CD4-positive, alpha-beta T cell (primary cell): ENCODE measurements around the gene SRPRA. TPM values are rescaled to one million over a fixed set of nuclear protein-coding genes. Genes with fewer than 3 reads are reported as not detected.

Source experiments
- ATAC-seq: fragments of 200-7000 bp; cut with Tn5 transposase; one replicate; pipeline ENCODE4 v1.10.0; 2022; ENCODE audit warnings: mild to moderate bottlenecking; ENCODE audit not compliant: poor library complexity
- CTCF ChIA-PET: fragments of 350-600 bp; sonication (Branson Sonifier 250); formaldehyde crosslinking; loops from one replicate; lab custom pipeline; 2021; ENCODE audit warnings: antibody characterized with exemption, inconsistent platforms; lab: Charles Lee
- POLR2A ChIA-PET: fragments of 350-600 bp; sonication (Branson Sonifier 250); formaldehyde crosslinking; loops from one replicate; lab custom pipeline; 2021; ENCODE audit warnings: antibody characterized with exemption, inconsistent platforms; lab: Charles Lee
- DNase-seq, 14 experiments: peaks; one replicate each; pipeline ENCODE4 v3.0.0-alpha.2; 2013 to 2020; ENCODE audit warnings: mixed read lengths in 2 of 14
- H3K27ac ChIP-seq, 2 donors: one replicate each; pipeline versions ENCODE4 v1.5.1 to v1.7.0; 2013; ENCODE audit warnings: low read length in 2 of 2, low read depth in 1 of 2, mild to moderate bottlenecking in 1 of 2
- H3K27me3 ChIP-seq, 2 experiments: 1 replicate in 1 of 2; 2 replicates in 1 of 2; pipeline versions ENCODE4 v1.6.1 to v1.7.0; 2013; ENCODE audit warnings: low read length in 2 of 2, control low read depth in 1 of 2, mild to moderate bottlenecking in 1 of 2, moderate library complexity in 1 of 2; ENCODE audit not compliant: insufficient read depth in 2 of 2, control insufficient read depth in 1 of 2
- H3K36me3 ChIP-seq: one replicate; pipeline ENCODE4 v1.6.1; 2013; ENCODE audit warnings: low read length, control low read depth; ENCODE audit not compliant: insufficient read depth
- H3K4me1 ChIP-seq: one replicate; pipeline ENCODE4 v1.6.1; 2013; ENCODE audit warnings: low read length, control low read depth; ENCODE audit not compliant: insufficient read depth
- H3K4me3 ChIP-seq: one replicate; pipeline ENCODE4 v1.5.1; 2013; ENCODE audit warnings: mild to moderate bottlenecking, low read length, moderate library complexity
- H3K9me3 ChIP-seq, 2 experiments: 1 replicate in 1 of 2; 2 replicates in 1 of 2; pipeline versions ENCODE4 v1.6.1 to v1.7.0; 2013; ENCODE audit warnings: low read length in 2 of 2, mild to moderate bottlenecking in 2 of 2, control low read depth in 1 of 2, moderate library complexity in 1 of 2; ENCODE audit not compliant: control insufficient read depth in 1 of 2, insufficient read depth in 1 of 2
- H3K27ac Mint-ChIP-seq: one replicate; pipeline ENCODE4 v1.8.0; 2020; ENCODE audit warnings: mixed read lengths
- H3K27me3 Mint-ChIP-seq: one replicate; pipeline ENCODE4 v1.8.0; 2021; ENCODE audit warnings: mixed read lengths
- H3K36me3 Mint-ChIP-seq: one replicate; pipeline ENCODE4 v1.8.0; 2021; ENCODE audit warnings: low read depth, mixed read lengths
- H3K4me1 Mint-ChIP-seq: one replicate; pipeline ENCODE4 v1.8.0; 2021; ENCODE audit warnings: low read depth, mixed read lengths
- H3K4me3 Mint-ChIP-seq: one replicate; pipeline ENCODE4 v1.8.0; 2020; ENCODE audit warnings: mild to moderate bottlenecking, mixed read lengths
- H3K9me3 Mint-ChIP-seq: one replicate; pipeline ENCODE4 v1.8.0; 2020; ENCODE audit warnings: mixed read lengths
- intact Hi-C, 2 experiments: fragments of 100-400 bp; cut with DNase I in 1 of 2; cut with micrococcal nuclease in 1 of 2; formaldehyde crosslinking; loops; one replicate each; pipeline versions ENCODE4 v1.15.1 to v1.9.0; 2023 to 2025; cut with DNase I, micrococcal nuclease
- total RNA-seq, 174 experiments: library from RNA in 2 of 174; stranded (reverse) in 2 of 174; gene quantifications; one replicate each; pipeline ENCODE4 v1.2.3 and lab custom pipeline; 2021 to 2026
- TF ChIP-seq, protein P1 (sequence below): fragments of 200-600 bp; IDR thresholded peaks from one replicate; pipeline ENCODE4 v1.8.0; 2022; ENCODE audit warnings: antibody characterized with exemption, mild to moderate bottlenecking

Gene SRPRA
- total RNA-seq, 2 experiments from 2014 or later, result 198 to 206 TPM

DNA sequence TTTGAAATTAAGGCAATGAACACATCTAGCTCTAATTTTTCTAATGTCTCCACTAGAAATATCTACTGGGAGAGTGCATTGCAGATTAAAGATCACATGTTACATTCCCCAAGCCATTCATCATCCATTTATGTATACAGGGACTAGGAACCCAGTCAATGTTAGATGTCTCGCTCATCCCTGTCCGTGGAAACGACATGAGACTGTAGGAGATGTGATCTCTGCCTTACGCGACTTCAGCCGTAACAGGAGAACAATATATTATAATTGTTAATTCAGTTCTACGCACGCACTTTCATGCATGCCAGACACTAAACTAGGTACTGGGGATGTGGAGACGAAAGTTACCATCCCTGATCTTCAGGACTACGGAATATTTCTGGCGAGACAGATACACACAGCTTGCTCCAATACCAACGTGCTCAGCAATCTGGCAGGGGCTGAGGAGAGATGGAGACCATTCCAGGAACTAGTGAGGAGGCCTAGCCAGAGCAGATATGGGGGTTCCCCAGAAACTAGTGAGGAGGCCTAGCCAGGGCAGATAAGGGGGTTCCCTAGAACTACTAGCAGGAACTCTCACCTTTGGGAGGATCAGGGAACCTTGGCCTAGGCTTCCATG, 35.9 kb upstream of the SRPRA start:
- H3K9me3 Mint-ChIP-seq, result no peaks in the 10 kb centered on the region
- Histone ChIP-seq H3K27me3 (no peaks in the 10 kb centered on the region), H3K36me3 (peaks cover 15% of the 10 kb centered on the region), H3K9me3 (no peaks in the 10 kb centered on the region), H3K4me1 (peaks cover 39% of the 10 kb centered on the region), H3K4me3 (peak overlapping the region; percentile 91), H3K27ac (peak overlapping the region; percentile 51 to 89)
- intact Hi-C loops, result loop anchor here (1.0 to 5.0 kb wide), 3 partner anchors 36 to 92 kb away; partner anchors contain the start of genes SRPRA (in 2 of the 2), FAM118B (in 1 of the 2), FOXRED1 (in 1 of the 2) and RPUSD4 (in 1 of the 2)
- H3K36me3 Mint-ChIP-seq, result peaks cover 42% of the 10 kb centered on the region
- H3K4me3 Mint-ChIP-seq, result peak overlapping the region; percentile 87
- peak overlapping the region; percentile 85 for H3K27ac Mint-ChIP-seq
- ATAC-seq (no peak), DNase-seq (peak in 2 of 14 experiments; percentile 44 to 51)
- no peaks in the 10 kb centered on the region for H3K27me3 Mint-ChIP-seq
- TF ChIP-seq, protein P1, sequence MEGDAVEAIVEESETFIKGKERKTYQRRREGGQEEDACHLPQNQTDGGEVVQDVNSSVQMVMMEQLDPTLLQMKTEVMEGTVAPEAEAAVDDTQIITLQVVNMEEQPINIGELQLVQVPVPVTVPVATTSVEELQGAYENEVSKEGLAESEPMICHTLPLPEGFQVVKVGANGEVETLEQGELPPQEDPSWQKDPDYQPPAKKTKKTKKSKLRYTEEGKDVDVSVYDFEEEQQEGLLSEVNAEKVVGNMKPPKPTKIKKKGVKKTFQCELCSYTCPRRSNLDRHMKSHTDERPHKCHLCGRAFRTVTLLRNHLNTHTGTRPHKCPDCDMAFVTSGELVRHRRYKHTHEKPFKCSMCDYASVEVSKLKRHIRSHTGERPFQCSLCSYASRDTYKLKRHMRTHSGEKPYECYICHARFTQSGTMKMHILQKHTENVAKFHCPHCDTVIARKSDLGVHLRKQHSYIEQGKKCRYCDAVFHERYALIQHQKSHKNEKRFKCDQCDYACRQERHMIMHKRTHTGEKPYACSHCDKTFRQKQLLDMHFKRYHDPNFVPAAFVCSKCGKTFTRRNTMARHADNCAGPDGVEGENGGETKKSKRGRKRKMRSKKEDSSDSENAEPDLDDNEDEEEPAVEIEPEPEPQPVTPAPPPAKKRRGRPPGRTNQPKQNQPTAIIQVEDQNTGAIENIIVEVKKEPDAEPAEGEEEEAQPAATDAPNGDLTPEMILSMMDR, result no peak
- ChIA-PET CTCF (interaction anchor here (0.6 to 1.3 kb wide), 2 partner anchors 35 to 90 kb away, joined by 3 to 4 read pairs; no protein-coding TSS in a partner anchor), POLR2A (interaction anchor here (0.6 to 3.0 kb wide), 12 partner anchors 9 to 402 kb away, joined by 3 to 34 read pairs (median 4); partner anchors contain the start of genes FAM118B, FOXRED1, PUS3 and RPUSD4)
- H3K4me1 Mint-ChIP-seq, result peaks cover 47% of the 10 kb centered on the region

DNA sequence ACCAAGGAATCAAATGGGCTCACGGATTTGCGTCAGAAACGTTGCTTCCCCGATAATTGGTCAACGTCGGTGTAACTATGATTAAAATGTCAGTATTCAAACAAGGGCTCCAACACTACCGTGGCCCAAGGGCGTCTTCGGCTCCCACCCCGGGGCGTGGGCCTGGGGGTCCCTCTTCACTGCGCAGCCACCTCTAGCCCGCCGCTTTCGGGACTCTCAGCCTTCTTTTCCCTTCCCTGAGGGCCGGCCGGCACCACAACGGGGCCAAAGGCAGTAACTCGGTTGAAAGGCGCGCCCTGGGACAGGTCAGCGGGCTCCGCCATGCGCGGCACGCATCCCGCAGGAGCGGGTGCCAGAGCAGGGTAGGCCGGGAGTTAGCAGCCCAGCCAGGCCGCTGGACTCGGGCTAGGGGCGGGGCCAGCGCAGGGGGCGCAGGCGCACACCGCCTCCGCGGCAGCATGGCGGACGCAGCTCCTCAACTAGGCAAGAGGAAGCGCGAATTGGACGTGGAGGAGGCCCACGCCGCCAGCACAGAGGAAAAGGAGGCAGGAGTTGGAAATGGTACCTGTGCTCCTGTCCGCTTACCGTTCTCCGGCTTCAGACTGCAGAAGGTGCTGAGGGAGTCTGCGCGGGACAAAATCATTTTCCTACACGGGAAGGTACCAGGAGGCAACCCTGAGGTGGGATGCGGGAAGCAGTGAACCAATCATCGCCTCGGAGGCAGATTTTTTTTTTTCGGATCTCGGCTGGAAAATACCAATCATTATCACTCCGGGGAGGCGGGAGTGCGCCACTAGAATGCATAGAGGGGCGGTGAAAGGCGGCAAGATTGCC, 35.1 kb upstream of the SRPRA start, which contains the start of gene DCPS:
Gene DCPS, plus strand, starts transcription at position 438 of the 834 bp plus-strand sequence. Its CDS starts 21 bp downstream, at position 459.
- POLR2A ChIA-PET, result interaction anchor here (0.6 to 3.0 kb wide), 13 partner anchors 10 to 416 kb away, joined by 3 to 34 read pairs (median 4); partner anchors contain the start of genes FAM118B, FOXRED1, HYLS1 and PUS3
- TF ChIP-seq, protein P1, result no peak
- Histone ChIP-seq H3K4me3 (peak within 1 kb of the TSS; percentile 91), H3K4me1 (peaks cover 39% of the 10 kb centered on the region), H3K36me3 (peaks cover 10% of the 10 kb centered on the region), H3K27me3 (no peaks in the 10 kb centered on the region), H3K9me3 (no peaks in the 10 kb centered on the region), H3K27ac (peak within 1 kb of the TSS; percentile 89 to 91)
- DNase-seq (peak; percentile 71 to 93 (median 83)), ATAC-seq (peak; percentile 98)
- Mint-ChIP-seq H3K4me1 (peaks cover 43% of the 10 kb centered on the region), H3K36me3 (peaks cover 40% of the 10 kb centered on the region), H3K9me3 (no peaks in the 10 kb centered on the region), H3K4me3 (peak within 1 kb of the TSS; percentile 87), H3K27me3 (no peaks in the 10 kb centered on the region), H3K27ac (peak within 1 kb of the TSS; percentile 85)
- CTCF ChIA-PET, result interaction anchor here (0.6 to 1.3 kb wide), 2 partner anchors 34 to 89 kb away, joined by 3 to 4 read pairs; no protein-coding TSS in a partner anchor
- intact Hi-C loops, result loop anchor here (1.0 to 5.0 kb wide), 4 partner anchors 19 to 92 kb away; partner anchors contain the start of genes SRPRA (in 2 of the 2), FAM118B (in 1 of the 2), FOXRED1 (in 1 of the 2) and RPUSD4 (in 1 of the 2)

DNA sequence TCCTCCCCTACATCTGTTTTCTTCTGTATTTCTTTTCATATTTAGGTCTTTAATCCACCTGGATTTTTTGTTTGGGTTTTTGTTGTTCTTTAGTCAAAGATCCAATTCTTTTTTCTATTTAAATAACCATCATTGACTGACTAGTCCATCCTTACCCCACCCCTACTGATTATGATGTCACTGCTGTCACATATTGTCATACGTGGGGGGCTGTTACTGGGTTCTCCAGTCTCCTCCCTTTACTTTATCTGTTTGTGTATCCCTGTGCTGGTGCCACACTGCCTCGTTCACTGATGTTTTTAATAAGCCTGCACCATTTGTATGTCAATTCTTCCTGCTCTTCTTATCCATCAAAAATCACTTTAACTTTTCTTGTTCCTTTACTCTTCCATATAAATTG, 28.3 kb upstream of the SRPRA start:
- ATAC-seq (no peak), DNase-seq (no peak)
- Mint-ChIP-seq H3K36me3 (peaks cover 47% of the 10 kb centered on the region), H3K4me1 (peaks cover 10% of the 10 kb centered on the region), H3K9me3 (no peaks in the 10 kb centered on the region), H3K27ac (no peak overlapping the region), H3K4me3 (no peak overlapping the region), H3K27me3 (no peaks in the 10 kb centered on the region)
- ChIA-PET POLR2A (no interaction called here), CTCF (no interaction called here)
- no peaks in the 10 kb centered on the region for H3K27me3 ChIP-seq
- H3K27ac ChIP-seq, result no peak overlapping the region
- TF ChIP-seq, protein P1, result no peak
- H3K36me3 ChIP-seq, result peaks cover 33% of the 10 kb centered on the region
- intact Hi-C loops, result no loop called here
- no peaks in the 10 kb centered on the region for H3K4me1 ChIP-seq
- H3K4me3 ChIP-seq, result no peak overlapping the region
- H3K9me3 ChIP-seq, result no peaks in the 10 kb centered on the region
